Natural killer cell (primary cell): Measurements from ENCODE around the gene AGPAT3. TPM values are rescaled to one million over a fixed set of nuclear protein-coding genes. Genes with fewer than 3 reads are reported as not detected.
"Not testable (repeated sequence)": the region's sequence is repeated elsewhere in the genome, so short reads cannot be mapped to it uniquely, and the experiment has no call there.

ENCODE experiments used
- ATAC-seq, 3 donors: fragments of 150-1000 bp in 2 of 3; fragments of 200-7000 bp in 1 of 3; cut with Tn5 transposase; 1 replicate in 1 of 3; 2 replicates in 2 of 3; pipeline ENCODE4 v1.10.0; 2021; ENCODE audit warnings: mild to moderate bottlenecking in 2 of 3, moderate library complexity in 2 of 3
- DNase-seq, 2 donors: peaks; one replicate each; pipeline versions ENCODE4 v3.0.0 to v3.0.0-alpha.2; 2013 to 2021; ENCODE audit warnings: mixed read lengths in 1 of 2
- H3K27ac ChIP-seq: one replicate; pipeline ENCODE4 v1.5.1; 2013; ENCODE audit warnings: mild to moderate bottlenecking, low read length
- H3K27me3 ChIP-seq: one replicate; pipeline ENCODE4 v1.6.1; 2013; ENCODE audit warnings: low read length; ENCODE audit not compliant: control insufficient read depth, insufficient read depth
- H3K36me3 ChIP-seq: one replicate; pipeline ENCODE4 v1.6.1; 2013; ENCODE audit warnings: low read length; ENCODE audit not compliant: control insufficient read depth, insufficient read depth
- H3K4me1 ChIP-seq: one replicate; pipeline ENCODE4 v1.6.1; 2013; ENCODE audit warnings: low read length; ENCODE audit not compliant: control insufficient read depth, insufficient read depth
- H3K4me3 ChIP-seq: one replicate; pipeline ENCODE4 v1.5.1; 2013; ENCODE audit warnings: low read length
- H3K9me3 ChIP-seq: one replicate; pipeline ENCODE4 v1.6.1; 2013; ENCODE audit warnings: low read length; ENCODE audit not compliant: control insufficient read depth, insufficient read depth
- H3K27ac Mint-ChIP-seq, 2 donors: one replicate each; pipeline ENCODE4 v1.8.0; 2022; ENCODE audit warnings: mild to moderate bottlenecking in 2 of 2, mixed read lengths in 2 of 2, moderate library complexity in 1 of 2
- H3K27me3 Mint-ChIP-seq, 2 donors: one replicate each; pipeline ENCODE4 v1.8.0; 2022; ENCODE audit warnings: low read depth in 2 of 2, mixed read lengths in 2 of 2
- H3K36me3 Mint-ChIP-seq: one replicate; pipeline ENCODE4 v1.8.0; 2022; ENCODE audit warnings: mixed read lengths
- H3K4me1 Mint-ChIP-seq, 2 donors: one replicate each; pipeline ENCODE4 v1.8.0; 2022; ENCODE audit warnings: mixed read lengths in 2 of 2
- H3K4me3 Mint-ChIP-seq: one replicate; pipeline ENCODE4 v1.8.0; 2022; ENCODE audit warnings: mild to moderate bottlenecking, moderate library complexity, mixed read lengths
- H3K9me3 Mint-ChIP-seq, 2 donors: one replicate each; pipeline ENCODE4 v1.8.0; 2022; ENCODE audit warnings: mixed read lengths in 2 of 2
- CTCF ChIP-seq: fragments of 200-600 bp; IDR thresholded peaks from one replicate; pipeline ENCODE4 v1.8.0; 2022; ENCODE audit warnings: antibody characterized with exemption
- whole genome bisulfite sequencing: methylation state at CpG from one replicate; pipeline ENCODE4 v1.1.7; 2013; ENCODE audit warnings: missing lambda C conversion rate; ENCODE audit not compliant: insufficient coverage; 5-methylcytosine and 5-hydroxymethylcytosine counted together
- intact Hi-C: fragments of 100-400 bp; cut with micrococcal nuclease; formaldehyde crosslinking; loops from one replicate; pipeline ENCODE4 v1.14.2; 2022
- total RNA-seq, 4 donors: library from RNA; stranded (reverse); fragments of 120-200 nt in 1 of 4; gene quantifications; one replicate each; pipeline versions ENCODE4 v1.2.3 to v1.2.4, GENCODE V29; 2013 to 2022

Gene AGPAT3
- total RNA-seq, 3 donors from 2014 or later (not counting 1 experiment from before 2014, with no cell fraction given): 39.5 to 45.7 (median 42.3) TPM

DNA sequence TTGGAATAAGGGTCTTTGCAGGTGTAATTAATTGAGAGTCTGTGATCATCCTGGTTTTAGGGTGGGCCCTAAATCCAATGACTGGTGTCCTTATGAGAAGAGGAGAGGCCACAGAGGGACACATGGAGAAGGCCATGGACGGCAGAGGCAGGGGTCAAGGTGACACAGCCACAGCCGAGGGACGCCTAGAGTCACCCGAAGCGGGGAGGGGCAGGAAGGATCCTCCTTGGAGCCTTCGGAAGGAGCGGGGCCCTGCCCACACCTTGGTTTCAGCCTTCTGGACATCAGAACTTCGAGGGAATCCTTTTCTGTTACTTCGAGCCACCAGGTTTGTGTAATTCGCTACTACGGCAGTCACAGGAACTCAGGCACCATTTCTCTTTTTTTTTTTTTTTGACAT, 44.6 kb upstream of the AGPAT3 start:
- no peak for ATAC-seq
- 90% methylated on average over 11 of the region's 11 CpGs for WGBS
- H3K4me1 ChIP-seq: peaks cover 27% of the 10 kb centered on the region
- TF ChIP-seq CTCF: no peak
- Mint-ChIP-seq H3K36me3 (no peaks in the 10 kb centered on the region), H3K4me1 (no peaks in the 10 kb centered on the region), H3K4me3 (no peak overlapping the region), H3K27ac (no peak overlapping the region), H3K9me3 (no peaks in the 10 kb centered on the region), H3K27me3 (no peaks in the 10 kb centered on the region)
- no peak overlapping the region for H3K4me3 ChIP-seq
- DNase-seq: no peak
- no peak overlapping the region for H3K27ac ChIP-seq
- intact Hi-C loops: no loop called here
- H3K36me3 ChIP-seq: no peaks in the 10 kb centered on the region
- no peaks in the 10 kb centered on the region for H3K27me3 ChIP-seq
- H3K9me3 ChIP-seq: peaks cover 6% of the 10 kb centered on the region

GRCh38 chr21:43822166-43822565, 42.9 kb upstream of the AGPAT3 start:
- H3K9me3 Mint-ChIP-seq, H3K27me3 Mint-ChIP-seq, H3K36me3 ChIP-seq, H3K36me3 Mint-ChIP-seq, intact Hi-C loops, H3K4me1 Mint-ChIP-seq, H3K27me3 ChIP-seq, H3K27ac Mint-ChIP-seq, H3K4me3 ChIP-seq, DNase-seq, ATAC-seq, H3K4me3 Mint-ChIP-seq, H3K9me3 ChIP-seq, H3K27ac ChIP-seq: not testable (repeated sequence)
- peaks cover 16% of the 10 kb centered on the region for H3K4me1 ChIP-seq
- WGBS: 94% methylated on average over 21 of the region's 25 CpGs

DNA sequence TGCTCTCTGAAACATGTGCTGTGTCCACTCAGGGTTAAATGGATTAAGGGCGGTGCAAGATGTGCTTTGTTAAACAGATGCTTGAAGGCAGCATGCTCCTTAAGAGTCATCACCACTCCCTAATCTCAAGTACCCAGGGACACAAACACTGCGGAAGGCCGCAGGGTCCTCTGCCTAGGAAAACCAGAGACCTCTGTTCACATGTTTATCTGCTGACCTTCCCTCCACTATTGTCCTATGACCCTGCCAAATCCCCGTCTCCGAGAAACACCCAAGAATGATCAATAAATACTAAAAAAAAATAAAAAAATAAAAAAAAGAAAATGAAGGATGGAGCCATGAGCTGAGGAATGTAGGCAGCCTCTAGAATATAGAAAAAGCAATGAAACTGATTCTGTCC, 42.3 kb upstream of the AGPAT3 start:
- H3K9me3 Mint-ChIP-seq: not testable (repeated sequence)

DNA sequence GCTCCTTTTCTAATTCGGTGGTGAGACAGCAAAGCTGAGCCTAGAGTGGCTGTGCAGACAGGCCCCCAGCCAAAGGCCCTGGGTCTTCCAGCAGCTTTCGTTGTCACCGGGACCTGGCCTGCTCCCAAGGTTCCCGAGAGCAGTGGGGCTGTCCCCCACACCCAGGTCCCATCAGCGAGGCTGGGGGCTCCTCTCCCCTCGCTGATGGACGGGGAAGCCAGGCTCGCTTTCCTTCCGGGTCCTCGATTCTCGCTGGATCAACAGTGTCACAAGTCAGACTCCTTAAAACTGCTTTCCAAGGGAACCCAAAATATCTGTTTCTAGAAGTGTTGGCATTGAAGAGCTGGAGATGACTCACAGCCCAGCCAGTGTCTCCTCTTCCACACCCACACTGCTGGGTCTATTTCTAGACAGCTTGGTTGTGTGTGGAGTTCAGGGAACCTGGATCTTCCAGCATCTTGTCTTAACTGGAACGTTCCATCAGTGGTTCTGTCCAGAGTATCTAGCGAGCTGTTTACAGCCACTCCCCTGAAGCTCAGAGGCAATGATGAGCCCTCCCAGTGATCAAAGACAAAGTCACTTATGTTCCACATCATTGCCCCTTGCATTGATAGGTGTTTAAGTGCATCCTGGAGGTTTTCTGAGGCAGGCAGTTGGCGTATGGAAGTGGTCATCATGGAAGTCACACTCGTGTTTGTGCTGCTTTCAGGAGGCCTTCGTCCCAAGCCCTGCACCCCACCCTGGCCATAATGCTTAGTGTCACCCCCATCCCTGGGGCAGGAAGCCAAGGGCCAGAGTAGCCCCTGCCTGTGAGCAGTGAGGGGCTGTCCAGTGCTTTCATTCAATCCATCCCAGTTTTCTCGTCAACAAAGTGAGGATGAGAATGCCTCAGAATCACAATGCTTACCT, 40.4 kb upstream of the AGPAT3 start:
- H3K4me3 Mint-ChIP-seq: no peak overlapping the region
- Histone ChIP-seq H3K27me3 (no peaks in the 10 kb centered on the region), H3K4me1 (peaks cover 3% of the 10 kb centered on the region), H3K9me3 (no peaks in the 10 kb centered on the region), H3K4me3 (no peak overlapping the region), H3K27ac (no peak overlapping the region), H3K36me3 (no peaks in the 10 kb centered on the region)
- H3K4me1 Mint-ChIP-seq: no peaks in the 10 kb centered on the region
- intact Hi-C loops: no loop called here
- 90% methylated on average over 17 of the region's 17 CpGs for WGBS
- no peaks in the 10 kb centered on the region for H3K9me3 Mint-ChIP-seq
- no peaks in the 10 kb centered on the region for H3K27me3 Mint-ChIP-seq
- H3K27ac Mint-ChIP-seq: no peak overlapping the region
- no peaks in the 10 kb centered on the region for H3K36me3 Mint-ChIP-seq
- ATAC-seq (no peak), DNase-seq (no peak)
- TF ChIP-seq CTCF: no peak

More for the DNA sequence above, 42.3 kb upstream of the AGPAT3 start:
- H3K36me3 ChIP-seq, H3K4me3 Mint-ChIP-seq, H3K27ac Mint-ChIP-seq, intact Hi-C loops, H3K9me3 ChIP-seq, H3K27me3 ChIP-seq, H3K36me3 Mint-ChIP-seq, H3K27me3 Mint-ChIP-seq, DNase-seq, H3K27ac ChIP-seq, ATAC-seq, H3K4me3 ChIP-seq, H3K4me1 Mint-ChIP-seq: not testable (repeated sequence)
- WGBS: no CpG with 5 or more reads among the region's 5 CpGs
- H3K4me1 ChIP-seq: peaks cover 11% of the 10 kb centered on the region
